Measurements from ENCODE around the gene TMTC4.

TMTC4 gene

DNA sequence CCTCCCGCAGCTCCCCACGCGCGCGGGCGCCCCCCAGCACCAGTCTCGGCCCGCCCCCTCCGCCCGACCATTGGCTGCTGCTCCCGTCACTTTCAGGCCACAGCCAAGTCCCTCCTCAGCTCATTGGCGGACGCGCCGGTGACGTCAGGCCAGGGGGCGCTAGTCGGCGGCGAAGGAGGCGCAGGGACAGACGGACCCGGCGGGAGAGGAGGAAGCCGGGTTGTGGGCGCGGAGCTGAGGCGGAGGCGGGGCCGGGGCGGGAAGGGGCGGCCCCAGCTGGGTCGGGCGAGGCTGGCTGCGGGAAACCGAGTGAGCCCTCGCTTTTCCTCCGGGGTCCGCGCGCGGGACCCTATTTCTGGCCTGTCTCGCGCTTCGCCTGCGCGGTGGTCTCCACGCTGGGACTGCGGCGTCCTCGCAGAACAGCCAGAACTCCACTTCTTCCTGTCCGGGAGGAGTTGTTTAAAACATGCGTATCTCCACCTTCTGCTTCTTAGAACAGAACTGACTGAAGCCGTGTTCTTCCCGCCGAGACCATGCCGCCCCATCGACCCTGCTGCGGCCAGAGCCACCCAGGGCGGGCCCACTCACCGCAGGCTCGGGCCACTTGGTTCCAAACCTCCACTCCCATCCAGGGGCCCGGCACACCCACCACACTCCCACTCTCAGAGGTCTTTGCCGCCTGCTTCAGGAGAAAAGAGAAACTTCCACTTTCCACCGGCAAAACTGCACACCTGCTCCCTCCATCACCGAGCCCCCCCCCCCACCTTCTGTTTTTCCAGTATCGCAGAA, 471 bp upstream of the TMTC4 start:
- peak overlapping the region; percentile 57 for H3K4me3 ChIP-seq (ENCODE audit: low read depth, low read length)
- no peaks in the 10 kb centered on the region for H3K9me3 ChIP-seq (ENCODE audit: control insufficient read depth, insufficient read depth, low read depth, low read length)
- no peaks in the 10 kb centered on the region for H3K4me1 ChIP-seq (ENCODE audit: control insufficient read depth, insufficient read depth, low read length)
- POLR2A ChIA-PET = interaction anchor here (0.7 to 1.4 kb wide), 3 partner anchors 27 to 705 kb away, joined by 3 read pairs; no protein-coding TSS in a partner anchor
- peak overlapping the region; percentile 84; the same call in 1 of the 2 replicates for H3K27ac ChIP-seq (ENCODE audit: extremely low read depth, low read depth, low read length)
- CTCF ChIA-PET = interaction anchor here (0.6 to 1.1 kb wide), 4 partner anchors 10 to 187 kb away, joined by 3 to 6 read pairs (median 4); no protein-coding TSS in a partner anchor
- H3K36me3 ChIP-seq (ENCODE audit: control insufficient read depth in 2 of 2, insufficient read depth in 1 of 2, low read length in 2 of 2) = peaks cover 0 to 3% of the 10 kb centered on the region in 2 experiments; a peak in 1 of 3 replicates
- TF ChIP-seq ZNF302 (tag by site-specific recombination; IDR thresholded peaks at IDR 0.05; ENCODE audit: low read depth) (no peak), ZNF768 (tag by site-specific recombination; IDR thresholded peaks at IDR 0.05) (no peak), ZNF785 (tag by site-specific recombination; IDR thresholded peaks at IDR 0.05) (no peak), ZNF404 (tag by site-specific recombination; IDR thresholded peaks at IDR 0.05) (no peak), ZNF529 (tag by site-specific recombination; IDR thresholded peaks at IDR 0.05; ENCODE audit: insufficient replicate concordance) (no peak), ZNF335 (tag by site-specific recombination; conservative IDR thresholded peaks at IDR 0.05) (peak; percentile 98), ZNF391 (tag by site-specific recombination; IDR thresholded peaks at IDR 0.05; ENCODE audit: borderline replicate concordance, low read depth) (no peak), ZNF175 (tag by site-specific recombination; IDR thresholded peaks at IDR 0.05) (no peak), ZNF664 (tag by site-specific recombination; IDR thresholded peaks at IDR 0.05) (no peak), GLI4 (tag by site-specific recombination; IDR thresholded peaks at IDR 0.05) (no peak), ZNF350 (tag by site-specific recombination; IDR thresholded peaks at IDR 0.05) (no peak), ZNF114 (tag by site-specific recombination; IDR thresholded peaks at IDR 0.05) (no peak), OVOL3 (tag by site-specific recombination; IDR thresholded peaks at IDR 0.05) (no peak), ZNF776 (tag by site-specific recombination; IDR thresholded peaks at IDR 0.05; ENCODE audit: borderline replicate concordance) (no peak), BCL11A (tag by site-specific recombination; IDR thresholded peaks at IDR 0.05; ENCODE audit: low read depth) (no peak), SCRT1 (tag by site-specific recombination; IDR thresholded peaks at IDR 0.05; ENCODE audit: borderline replicate concordance) (no peak), ZNF248 (tag by site-specific recombination; IDR thresholded peaks at IDR 0.05) (no peak), ZNF830 (tag by site-specific recombination; IDR thresholded peaks at IDR 0.05; ENCODE audit: low read depth) (no peak), ZNF132 (tag by site-specific recombination; IDR thresholded peaks at IDR 0.05; ENCODE audit: borderline replicate concordance) (no peak), ZNF626 (tag by site-specific recombination; IDR thresholded peaks at IDR 0.05) (no peak)
- TF ChIP-seq, protein P1, sequence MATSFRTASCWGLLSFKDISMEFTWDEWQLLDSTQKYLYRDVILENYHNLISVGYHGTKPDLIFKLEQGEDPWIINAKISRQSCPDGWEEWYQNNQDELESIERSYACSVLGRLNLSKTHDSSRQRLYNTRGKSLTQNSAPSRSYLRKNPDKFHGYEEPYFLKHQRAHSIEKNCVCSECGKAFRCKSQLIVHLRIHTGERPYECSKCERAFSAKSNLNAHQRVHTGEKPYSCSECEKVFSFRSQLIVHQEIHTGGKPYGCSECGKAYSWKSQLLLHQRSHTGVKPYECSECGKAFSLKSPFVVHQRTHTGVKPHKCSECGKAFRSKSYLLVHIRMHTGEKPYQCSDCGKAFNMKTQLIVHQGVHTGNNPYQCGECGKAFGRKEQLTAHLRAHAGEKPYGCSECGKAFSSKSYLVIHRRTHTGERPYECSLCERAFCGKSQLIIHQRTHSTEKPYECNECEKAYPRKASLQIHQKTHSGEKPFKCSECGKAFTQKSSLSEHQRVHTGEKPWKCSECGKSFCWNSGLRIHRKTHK (tag by site-specific recombination; IDR thresholded peaks at IDR 0.05) = no peak
- TF ChIP-seq, protein P2, sequence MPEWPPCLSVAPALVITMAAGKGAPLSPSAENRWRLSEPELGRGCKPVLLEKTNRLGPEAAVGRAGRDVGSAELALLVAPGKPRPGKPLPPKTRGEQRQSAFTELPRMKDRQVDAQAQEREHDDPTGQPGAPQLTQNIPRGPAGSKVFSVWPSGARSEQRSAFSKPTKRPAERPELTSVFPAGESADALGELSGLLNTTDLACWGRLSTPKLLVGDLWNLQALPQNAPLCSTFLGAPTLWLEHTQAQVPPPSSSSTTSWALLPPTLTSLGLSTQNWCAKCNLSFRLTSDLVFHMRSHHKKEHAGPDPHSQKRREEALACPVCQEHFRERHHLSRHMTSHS (tag by site-specific recombination; IDR thresholded peaks at IDR 0.05) = no peak
- TF ChIP-seq, protein P3, sequence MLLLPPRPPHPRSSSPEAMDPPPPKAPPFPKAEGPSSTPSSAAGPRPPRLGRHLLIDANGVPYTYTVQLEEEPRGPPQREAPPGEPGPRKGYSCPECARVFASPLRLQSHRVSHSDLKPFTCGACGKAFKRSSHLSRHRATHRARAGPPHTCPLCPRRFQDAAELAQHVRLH (tag by site-specific recombination; IDR thresholded peaks at IDR 0.05) = no peak
- TF ChIP-seq, protein P4, sequence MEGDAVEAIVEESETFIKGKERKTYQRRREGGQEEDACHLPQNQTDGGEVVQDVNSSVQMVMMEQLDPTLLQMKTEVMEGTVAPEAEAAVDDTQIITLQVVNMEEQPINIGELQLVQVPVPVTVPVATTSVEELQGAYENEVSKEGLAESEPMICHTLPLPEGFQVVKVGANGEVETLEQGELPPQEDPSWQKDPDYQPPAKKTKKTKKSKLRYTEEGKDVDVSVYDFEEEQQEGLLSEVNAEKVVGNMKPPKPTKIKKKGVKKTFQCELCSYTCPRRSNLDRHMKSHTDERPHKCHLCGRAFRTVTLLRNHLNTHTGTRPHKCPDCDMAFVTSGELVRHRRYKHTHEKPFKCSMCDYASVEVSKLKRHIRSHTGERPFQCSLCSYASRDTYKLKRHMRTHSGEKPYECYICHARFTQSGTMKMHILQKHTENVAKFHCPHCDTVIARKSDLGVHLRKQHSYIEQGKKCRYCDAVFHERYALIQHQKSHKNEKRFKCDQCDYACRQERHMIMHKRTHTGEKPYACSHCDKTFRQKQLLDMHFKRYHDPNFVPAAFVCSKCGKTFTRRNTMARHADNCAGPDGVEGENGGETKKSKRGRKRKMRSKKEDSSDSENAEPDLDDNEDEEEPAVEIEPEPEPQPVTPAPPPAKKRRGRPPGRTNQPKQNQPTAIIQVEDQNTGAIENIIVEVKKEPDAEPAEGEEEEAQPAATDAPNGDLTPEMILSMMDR (tag by site-specific recombination; IDR thresholded peaks at IDR 0.05) = peak; percentile 92
- TF ChIP-seq, protein P5, sequence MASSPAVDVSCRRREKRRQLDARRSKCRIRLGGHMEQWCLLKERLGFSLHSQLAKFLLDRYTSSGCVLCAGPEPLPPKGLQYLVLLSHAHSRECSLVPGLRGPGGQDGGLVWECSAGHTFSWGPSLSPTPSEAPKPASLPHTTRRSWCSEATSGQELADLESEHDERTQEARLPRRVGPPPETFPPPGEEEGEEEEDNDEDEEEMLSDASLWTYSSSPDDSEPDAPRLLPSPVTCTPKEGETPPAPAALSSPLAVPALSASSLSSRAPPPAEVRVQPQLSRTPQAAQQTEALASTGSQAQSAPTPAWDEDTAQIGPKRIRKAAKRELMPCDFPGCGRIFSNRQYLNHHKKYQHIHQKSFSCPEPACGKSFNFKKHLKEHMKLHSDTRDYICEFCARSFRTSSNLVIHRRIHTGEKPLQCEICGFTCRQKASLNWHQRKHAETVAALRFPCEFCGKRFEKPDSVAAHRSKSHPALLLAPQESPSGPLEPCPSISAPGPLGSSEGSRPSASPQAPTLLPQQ (tag by site-specific recombination; IDR thresholded peaks at IDR 0.05) = peak; percentile 67
- TF ChIP-seq, protein P6, sequence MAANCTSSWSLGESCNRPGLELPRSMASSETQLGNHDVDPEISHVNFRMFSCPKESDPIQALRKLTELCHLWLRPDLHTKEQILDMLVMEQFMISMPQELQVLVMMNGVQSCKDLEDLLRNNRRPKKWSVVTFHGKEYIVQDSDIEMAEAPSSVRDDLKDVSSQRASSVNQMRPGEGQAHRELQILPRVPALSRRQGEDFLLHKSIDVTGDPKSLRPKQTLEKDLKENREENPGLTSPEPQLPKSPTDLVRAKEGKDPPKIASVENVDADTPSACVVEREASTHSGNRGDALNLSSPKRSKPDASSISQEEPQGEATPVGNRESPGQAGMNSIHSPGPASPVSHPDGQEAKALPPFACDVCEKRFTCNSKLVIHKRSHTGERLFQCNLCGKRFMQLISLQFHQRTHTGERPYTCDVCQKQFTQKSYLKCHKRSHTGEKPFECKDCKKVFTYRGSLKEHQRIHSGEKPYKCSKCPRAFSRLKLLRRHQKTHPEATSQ (tag by site-specific recombination; IDR thresholded peaks at IDR 0.05) = no peak
- TF ChIP-seq, protein P7, sequence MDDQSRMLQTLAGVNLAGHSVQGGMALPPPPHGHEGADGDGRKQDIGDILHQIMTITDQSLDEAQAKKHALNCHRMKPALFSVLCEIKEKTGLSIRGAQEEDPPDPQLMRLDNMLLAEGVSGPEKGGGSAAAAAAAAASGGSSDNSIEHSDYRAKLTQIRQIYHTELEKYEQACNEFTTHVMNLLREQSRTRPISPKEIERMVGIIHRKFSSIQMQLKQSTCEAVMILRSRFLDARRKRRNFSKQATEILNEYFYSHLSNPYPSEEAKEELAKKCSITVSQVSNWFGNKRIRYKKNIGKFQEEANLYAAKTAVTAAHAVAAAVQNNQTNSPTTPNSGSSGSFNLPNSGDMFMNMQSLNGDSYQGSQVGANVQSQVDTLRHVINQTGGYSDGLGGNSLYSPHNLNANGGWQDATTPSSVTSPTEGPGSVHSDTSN (CRISPR knock-in tag; IDR thresholded peaks at IDR 0.05) = peak; percentile 97
- TF ChIP-seq, protein P8, sequence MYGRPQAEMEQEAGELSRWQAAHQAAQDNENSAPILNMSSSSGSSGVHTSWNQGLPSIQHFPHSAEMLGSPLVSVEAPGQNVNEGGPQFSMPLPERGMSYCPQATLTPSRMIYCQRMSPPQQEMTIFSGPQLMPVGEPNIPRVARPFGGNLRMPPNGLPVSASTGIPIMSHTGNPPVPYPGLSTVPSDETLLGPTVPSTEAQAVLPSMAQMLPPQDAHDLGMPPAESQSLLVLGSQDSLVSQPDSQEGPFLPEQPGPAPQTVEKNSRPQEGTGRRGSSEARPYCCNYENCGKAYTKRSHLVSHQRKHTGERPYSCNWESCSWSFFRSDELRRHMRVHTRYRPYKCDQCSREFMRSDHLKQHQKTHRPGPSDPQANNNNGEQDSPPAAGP (tag by site-specific recombination; IDR thresholded peaks at IDR 0.05) = 0 out of 2 replicates have a peak, but pooled peaks have one; percentile 58
